Measurements from ENCODE around the gene SSX2IP. TPM values are rescaled to one million over a fixed set of nuclear protein-coding genes. Genes with fewer than 3 reads are reported as not detected.

The SSX2IP gene
- total and polyA plus RNA-seq, 2 experiments from 2014 or later = 26.5 to 38.0 TPM

DNA sequence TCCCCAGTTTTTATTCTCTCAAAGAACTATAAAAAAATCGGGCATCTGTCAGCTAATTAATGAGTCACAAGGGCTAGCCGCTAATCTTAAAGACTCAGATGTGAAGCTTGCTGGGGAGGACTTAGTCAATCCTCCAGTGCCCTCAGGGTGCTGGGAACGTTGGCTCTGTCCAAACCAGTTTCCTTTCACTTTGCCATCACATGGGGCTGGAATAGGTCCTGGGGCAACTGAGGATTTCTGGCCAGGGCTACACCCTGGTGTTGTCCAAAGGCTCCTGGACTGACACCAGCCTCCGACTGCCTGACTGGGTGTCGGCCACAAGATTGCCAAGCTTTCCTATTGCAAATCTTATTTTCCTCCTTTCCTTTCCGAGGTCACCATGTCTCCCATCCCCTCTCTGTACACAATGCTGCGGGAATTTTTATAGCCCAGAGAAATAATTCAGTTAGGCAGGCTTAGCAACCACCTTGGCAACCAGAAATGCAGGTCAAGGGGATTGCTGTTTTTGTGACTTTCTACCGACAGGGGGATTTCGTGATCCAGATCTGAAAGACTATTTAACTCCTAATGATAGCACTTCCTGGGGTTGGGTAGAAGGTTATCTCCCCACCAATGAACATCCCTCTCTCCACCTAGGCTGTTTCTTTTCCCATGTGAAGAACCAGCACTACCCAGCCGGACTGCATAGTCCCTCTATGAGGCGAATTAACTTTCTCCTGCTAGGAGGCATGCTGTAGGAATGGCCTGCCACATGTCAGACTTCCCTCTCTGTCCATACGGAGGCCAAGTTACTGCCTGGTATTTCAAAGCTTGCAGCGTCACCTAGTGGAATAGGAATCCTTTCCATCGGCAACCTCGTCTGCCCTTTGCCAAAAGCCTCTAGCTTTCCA is 86.1 kb downstream of the SSX2IP start:
- Histone ChIP-seq H4K20me1 (ENCODE audit: insufficient read depth, poor library complexity, severe bottlenecking) (no peaks in the 10 kb centered on the region), H3K79me2 (no peaks in the 10 kb centered on the region), H3K9me2 (replicated peaks; ENCODE audit: insufficient read depth) (no peaks in the 10 kb centered on the region), H3K4me3 (no peak overlapping the region), H3K4me1 (ENCODE audit: insufficient read depth) (no peaks in the 10 kb centered on the region), H3K27ac (peak overlapping the region; percentile 80), H3K27me3 (no peaks in the 10 kb centered on the region), H3K9me3 (ENCODE audit: low read depth) (peaks cover 11% of the 10 kb centered on the region), H3K36me3 (replicated peaks; ENCODE audit: insufficient read depth, low read depth) (no peaks in the 10 kb centered on the region), H2AFZ (no peak overlapping the region), H3K4me2 (peak overlapping the region; percentile 65)
- DNase-seq (ENCODE audit: low spot score) = peak; percentile 13
- TF ChIP-seq EZH2 (IDR thresholded peaks at IDR 0.05; ENCODE audit: borderline replicate concordance) = no peak
- WGBS (ENCODE audit: low lambda C conversion rate, missing lambda C conversion rate) = 65% methylated on average over 15 of the region's 15 CpGs

DNA sequence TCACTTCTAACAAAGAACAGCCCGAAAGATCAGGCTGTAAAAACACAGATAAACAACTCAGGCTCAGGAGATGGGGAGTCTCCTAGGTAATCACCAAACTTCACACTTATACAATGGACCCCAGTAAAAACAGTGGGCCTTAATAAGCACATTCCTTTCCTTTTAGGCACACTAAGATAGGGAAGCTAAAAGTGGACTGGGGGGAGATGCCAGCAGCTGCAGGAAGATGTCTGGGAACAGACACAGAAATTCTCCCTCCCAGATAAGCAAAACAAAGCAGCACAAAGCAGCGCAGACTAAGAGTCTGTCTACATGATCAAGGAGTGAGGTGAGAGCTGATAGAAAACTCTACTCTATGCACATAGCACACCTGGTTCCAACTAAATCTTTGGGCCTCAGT is 87.0 kb downstream of the SSX2IP start:
- Histone ChIP-seq H3K4me3 (no peak overlapping the region), H2AFZ (no peak overlapping the region), H3K27ac (peak overlapping the region; percentile 80)

DNA sequence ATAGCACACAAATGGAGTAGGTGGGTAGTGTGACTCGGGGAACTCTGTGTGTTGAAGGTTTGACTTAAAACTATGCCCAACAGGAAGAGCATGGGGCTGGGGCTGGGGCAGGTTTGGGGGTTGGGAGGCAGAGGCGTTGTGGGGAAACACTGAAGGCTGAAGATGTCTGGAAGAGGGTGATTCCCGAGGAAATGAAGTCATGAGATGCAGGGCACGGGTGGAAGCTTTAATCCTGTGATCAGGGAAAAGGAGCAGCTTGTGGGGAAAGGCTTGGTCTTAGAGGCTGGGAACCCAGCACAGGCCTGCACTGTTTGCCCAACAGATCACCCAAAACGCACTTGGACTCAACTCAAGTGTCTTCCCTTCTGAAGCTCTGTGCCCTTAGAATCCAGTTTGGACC is 89.5 kb downstream of the SSX2IP start:
- Histone ChIP-seq H3K36me3 (replicated peaks; ENCODE audit: insufficient read depth, low read depth) (no peaks in the 10 kb centered on the region), H3K9me2 (replicated peaks; ENCODE audit: insufficient read depth) (no peaks in the 10 kb centered on the region), H2AFZ (no peak overlapping the region), H3K27me3 (no peaks in the 10 kb centered on the region), H3K79me2 (no peaks in the 10 kb centered on the region), H4K20me1 (ENCODE audit: insufficient read depth, poor library complexity, severe bottlenecking) (no peaks in the 10 kb centered on the region), H3K9me3 (ENCODE audit: low read depth) (peaks cover 11% of the 10 kb centered on the region), H3K4me3 (no peak overlapping the region), H3K4me1 (ENCODE audit: insufficient read depth) (no peaks in the 10 kb centered on the region), H3K27ac (peak overlapping the region; percentile 30), H3K4me2 (no peak overlapping the region)
- WGBS (ENCODE audit: low lambda C conversion rate, missing lambda C conversion rate) = 96% methylated on average over 4 of the region's 5 CpGs
- no peak for TF ChIP-seq EZH2 (IDR thresholded peaks at IDR 0.05; ENCODE audit: borderline replicate concordance)
- TF ChIP-seq EZH2phosphoT487 (IDR thresholded peaks at IDR 0.05; ENCODE audit: low read depth, severe bottlenecking, unreplicated experiment) = no peak
- TF ChIP-seq, protein P1, sequence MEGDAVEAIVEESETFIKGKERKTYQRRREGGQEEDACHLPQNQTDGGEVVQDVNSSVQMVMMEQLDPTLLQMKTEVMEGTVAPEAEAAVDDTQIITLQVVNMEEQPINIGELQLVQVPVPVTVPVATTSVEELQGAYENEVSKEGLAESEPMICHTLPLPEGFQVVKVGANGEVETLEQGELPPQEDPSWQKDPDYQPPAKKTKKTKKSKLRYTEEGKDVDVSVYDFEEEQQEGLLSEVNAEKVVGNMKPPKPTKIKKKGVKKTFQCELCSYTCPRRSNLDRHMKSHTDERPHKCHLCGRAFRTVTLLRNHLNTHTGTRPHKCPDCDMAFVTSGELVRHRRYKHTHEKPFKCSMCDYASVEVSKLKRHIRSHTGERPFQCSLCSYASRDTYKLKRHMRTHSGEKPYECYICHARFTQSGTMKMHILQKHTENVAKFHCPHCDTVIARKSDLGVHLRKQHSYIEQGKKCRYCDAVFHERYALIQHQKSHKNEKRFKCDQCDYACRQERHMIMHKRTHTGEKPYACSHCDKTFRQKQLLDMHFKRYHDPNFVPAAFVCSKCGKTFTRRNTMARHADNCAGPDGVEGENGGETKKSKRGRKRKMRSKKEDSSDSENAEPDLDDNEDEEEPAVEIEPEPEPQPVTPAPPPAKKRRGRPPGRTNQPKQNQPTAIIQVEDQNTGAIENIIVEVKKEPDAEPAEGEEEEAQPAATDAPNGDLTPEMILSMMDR (IDR thresholded peaks at IDR 0.05; ENCODE audit: poor library complexity) = no peak
- no peak for DNase-seq (ENCODE audit: low spot score)

More for the DNA sequence above, 87.0 kb downstream of the SSX2IP start:
- Histone ChIP-seq H3K36me3 (replicated peaks; ENCODE audit: insufficient read depth, low read depth) (no peaks in the 10 kb centered on the region), H3K4me2 (peak overlapping the region; percentile 65), H3K79me2 (no peaks in the 10 kb centered on the region), H3K9me2 (replicated peaks; ENCODE audit: insufficient read depth) (no peaks in the 10 kb centered on the region), H4K20me1 (ENCODE audit: insufficient read depth, poor library complexity, severe bottlenecking) (no peaks in the 10 kb centered on the region), H3K4me1 (ENCODE audit: insufficient read depth) (no peaks in the 10 kb centered on the region), H3K9me3 (ENCODE audit: low read depth) (peaks cover 11% of the 10 kb centered on the region), H3K27me3 (no peaks in the 10 kb centered on the region)
- TF ChIP-seq EZH2 (IDR thresholded peaks at IDR 0.05; ENCODE audit: borderline replicate concordance) (no peak), EZH2phosphoT487 (IDR thresholded peaks at IDR 0.05; ENCODE audit: low read depth, severe bottlenecking, unreplicated experiment) (no peak)
- TF ChIP-seq, protein P1 (IDR thresholded peaks at IDR 0.05; ENCODE audit: poor library complexity) = no peak
- WGBS (ENCODE audit: low lambda C conversion rate, missing lambda C conversion rate) = 16% methylated on average over 2 of the region's 2 CpGs
- DNase-seq (ENCODE audit: low spot score) = no peak

Data from hepatocyte (in vitro differentiated cells).